Natural killer cell (primary cell): Measurements from ENCODE around the gene CMTM4. TPM values are rescaled to one million over a fixed set of nuclear protein-coding genes. Genes with fewer than 3 reads are reported as not detected.

Source experiments
- ATAC-seq, 3 donors: fragments of 150-1000 bp in 2 of 3; fragments of 200-7000 bp in 1 of 3; cut with Tn5 transposase; 1 replicate in 1 of 3; 2 replicates in 2 of 3; pipeline ENCODE4 v1.10.0; 2021; ENCODE audit warnings: mild to moderate bottlenecking in 2 of 3, moderate library complexity in 2 of 3
- DNase-seq, 2 donors: peaks; one replicate each; pipeline versions ENCODE4 v3.0.0 to v3.0.0-alpha.2; 2013 to 2021; ENCODE audit warnings: mixed read lengths in 1 of 2
- H3K27ac ChIP-seq: one replicate; pipeline ENCODE4 v1.5.1; 2013; ENCODE audit warnings: mild to moderate bottlenecking, low read length
- H3K27me3 ChIP-seq: one replicate; pipeline ENCODE4 v1.6.1; 2013; ENCODE audit warnings: low read length; ENCODE audit not compliant: control insufficient read depth, insufficient read depth
- H3K36me3 ChIP-seq: one replicate; pipeline ENCODE4 v1.6.1; 2013; ENCODE audit warnings: low read length; ENCODE audit not compliant: control insufficient read depth, insufficient read depth
- H3K4me1 ChIP-seq: one replicate; pipeline ENCODE4 v1.6.1; 2013; ENCODE audit warnings: low read length; ENCODE audit not compliant: control insufficient read depth, insufficient read depth
- H3K4me3 ChIP-seq: one replicate; pipeline ENCODE4 v1.5.1; 2013; ENCODE audit warnings: low read length
- H3K9me3 ChIP-seq: one replicate; pipeline ENCODE4 v1.6.1; 2013; ENCODE audit warnings: low read length; ENCODE audit not compliant: control insufficient read depth, insufficient read depth
- H3K27ac Mint-ChIP-seq, 2 donors: one replicate each; pipeline ENCODE4 v1.8.0; 2022; ENCODE audit warnings: mild to moderate bottlenecking in 2 of 2, mixed read lengths in 2 of 2, moderate library complexity in 1 of 2
- H3K27me3 Mint-ChIP-seq, 2 donors: one replicate each; pipeline ENCODE4 v1.8.0; 2022; ENCODE audit warnings: low read depth in 2 of 2, mixed read lengths in 2 of 2
- H3K36me3 Mint-ChIP-seq: one replicate; pipeline ENCODE4 v1.8.0; 2022; ENCODE audit warnings: mixed read lengths
- H3K4me1 Mint-ChIP-seq, 2 donors: one replicate each; pipeline ENCODE4 v1.8.0; 2022; ENCODE audit warnings: mixed read lengths in 2 of 2
- H3K4me3 Mint-ChIP-seq: one replicate; pipeline ENCODE4 v1.8.0; 2022; ENCODE audit warnings: mild to moderate bottlenecking, moderate library complexity, mixed read lengths
- H3K9me3 Mint-ChIP-seq, 2 donors: one replicate each; pipeline ENCODE4 v1.8.0; 2022; ENCODE audit warnings: mixed read lengths in 2 of 2
- WGBS: methylation state at CpG from one replicate; pipeline ENCODE4 v1.1.7; 2013; ENCODE audit warnings: missing lambda C conversion rate; ENCODE audit not compliant: insufficient coverage; 5-methylcytosine and 5-hydroxymethylcytosine counted together
- intact Hi-C: fragments of 100-400 bp; cut with micrococcal nuclease; formaldehyde crosslinking; loops from one replicate; pipeline ENCODE4 v1.14.2; 2022
- total RNA-seq, 4 donors: library from RNA; stranded (reverse); fragments of 120-200 nt in 1 of 4; gene quantifications; one replicate each; pipeline versions ENCODE4 v1.2.3 to v1.2.4, GENCODE V29; 2013 to 2022
- TF ChIP-seq, protein P1 (sequence below): fragments of 200-600 bp; IDR thresholded peaks from one replicate; pipeline ENCODE4 v1.8.0; 2022; ENCODE audit warnings: antibody characterized with exemption

The CMTM4 gene
- total RNA-seq, 3 donors from 2014 or later (not counting 1 experiment from before 2014, with no cell fraction given) = 0.61 to 1.4 (median 0.85) TPM

DNA sequence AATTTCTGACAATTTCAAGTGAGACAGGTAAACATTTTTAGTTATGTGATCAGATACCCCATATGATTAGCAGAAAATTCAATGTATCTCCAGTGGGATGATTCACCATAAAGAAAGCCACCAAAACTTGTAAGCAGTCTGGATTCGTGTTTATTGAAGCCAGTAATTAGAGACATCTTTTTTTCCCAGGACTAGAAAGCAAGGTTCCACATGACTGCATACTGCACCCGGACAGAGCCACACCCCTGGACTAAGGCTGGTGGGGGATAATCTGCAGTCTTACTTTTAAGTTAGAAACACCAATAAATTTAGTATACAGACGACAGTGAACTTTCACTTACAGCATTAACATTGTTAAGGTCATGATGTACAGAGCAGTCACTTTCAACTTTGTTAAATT, 24.2 kb upstream of the CMTM4 start:
- TF ChIP-seq, protein P1, sequence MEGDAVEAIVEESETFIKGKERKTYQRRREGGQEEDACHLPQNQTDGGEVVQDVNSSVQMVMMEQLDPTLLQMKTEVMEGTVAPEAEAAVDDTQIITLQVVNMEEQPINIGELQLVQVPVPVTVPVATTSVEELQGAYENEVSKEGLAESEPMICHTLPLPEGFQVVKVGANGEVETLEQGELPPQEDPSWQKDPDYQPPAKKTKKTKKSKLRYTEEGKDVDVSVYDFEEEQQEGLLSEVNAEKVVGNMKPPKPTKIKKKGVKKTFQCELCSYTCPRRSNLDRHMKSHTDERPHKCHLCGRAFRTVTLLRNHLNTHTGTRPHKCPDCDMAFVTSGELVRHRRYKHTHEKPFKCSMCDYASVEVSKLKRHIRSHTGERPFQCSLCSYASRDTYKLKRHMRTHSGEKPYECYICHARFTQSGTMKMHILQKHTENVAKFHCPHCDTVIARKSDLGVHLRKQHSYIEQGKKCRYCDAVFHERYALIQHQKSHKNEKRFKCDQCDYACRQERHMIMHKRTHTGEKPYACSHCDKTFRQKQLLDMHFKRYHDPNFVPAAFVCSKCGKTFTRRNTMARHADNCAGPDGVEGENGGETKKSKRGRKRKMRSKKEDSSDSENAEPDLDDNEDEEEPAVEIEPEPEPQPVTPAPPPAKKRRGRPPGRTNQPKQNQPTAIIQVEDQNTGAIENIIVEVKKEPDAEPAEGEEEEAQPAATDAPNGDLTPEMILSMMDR = no peak
- H3K27ac Mint-ChIP-seq = no peak overlapping the region
- no peak overlapping the region for H3K4me3 Mint-ChIP-seq
- H3K4me3 ChIP-seq = no peak overlapping the region
- peaks cover 13% of the 10 kb centered on the region for H3K36me3 Mint-ChIP-seq
- no peaks in the 10 kb centered on the region for H3K9me3 ChIP-seq
- H3K9me3 Mint-ChIP-seq = no peaks in the 10 kb centered on the region
- intact Hi-C loops = no loop called here
- WGBS = 97% methylated on average over 3 of the region's 3 CpGs
- peaks cover 33% of the 10 kb centered on the region for H3K36me3 ChIP-seq
- no peaks in the 10 kb centered on the region for H3K27me3 Mint-ChIP-seq
- no peaks in the 10 kb centered on the region for H3K4me1 Mint-ChIP-seq
- H3K4me1 ChIP-seq = no peaks in the 10 kb centered on the region
- ATAC-seq (no peak), DNase-seq (no peak)
- no peak overlapping the region for H3K27ac ChIP-seq
- H3K27me3 ChIP-seq = no peaks in the 10 kb centered on the region

DNA sequence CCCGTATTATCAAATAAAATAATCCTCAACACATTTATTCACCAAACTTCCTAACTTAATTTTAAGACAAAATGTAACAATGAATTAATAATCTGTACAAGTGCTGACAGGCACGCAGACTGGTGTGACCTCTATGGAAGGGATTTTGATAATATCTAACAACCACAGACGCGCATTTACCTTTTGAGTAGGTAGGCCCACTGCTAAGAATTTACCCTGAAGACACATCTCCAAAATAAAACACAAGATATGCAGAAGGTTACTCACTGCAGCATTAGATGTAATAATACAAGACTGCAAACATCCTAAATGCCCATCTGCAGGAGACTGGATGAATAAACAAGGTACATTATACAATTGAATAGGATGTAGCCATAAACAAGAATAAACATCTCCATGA, 22.7 kb upstream of the CMTM4 start:
- Histone ChIP-seq H3K4me1 (no peaks in the 10 kb centered on the region), H3K27me3 (no peaks in the 10 kb centered on the region), H3K9me3 (no peaks in the 10 kb centered on the region), H3K4me3 (no peak overlapping the region), H3K36me3 (peaks cover 24% of the 10 kb centered on the region), H3K27ac (no peak overlapping the region)
- ATAC-seq = no peak
- Mint-ChIP-seq H3K36me3 (peaks cover 9% of the 10 kb centered on the region), H3K9me3 (no peaks in the 10 kb centered on the region), H3K27ac (no peak overlapping the region), H3K4me3 (no peak overlapping the region), H3K4me1 (no peaks in the 10 kb centered on the region), H3K27me3 (no peaks in the 10 kb centered on the region)
- TF ChIP-seq, protein P1 = no peak
- intact Hi-C loops = no loop called here
- 100% methylated on average over 2 of the region's 4 CpGs for WGBS
- DNase-seq = no peak

DNA sequence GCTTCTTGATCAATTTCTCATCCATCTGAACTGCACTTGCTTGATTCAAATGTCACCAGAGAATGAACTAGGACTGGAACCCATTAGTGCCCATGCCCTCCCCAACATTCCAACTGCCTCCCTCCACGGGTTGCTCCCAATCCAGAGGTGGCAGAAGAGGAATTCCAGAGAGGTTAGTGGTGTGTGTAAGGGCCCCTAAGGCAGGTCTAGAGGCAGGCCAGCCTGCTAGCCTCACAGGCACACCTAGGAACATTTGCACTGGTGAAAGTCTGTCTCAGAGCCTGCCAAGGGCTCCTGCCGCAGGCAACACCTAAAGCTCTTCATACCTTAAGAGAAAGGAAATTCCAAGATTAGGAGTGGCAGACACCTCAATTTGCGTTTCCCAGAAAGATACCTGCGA, 21.2 kb upstream of the CMTM4 start:
- Mint-ChIP-seq H3K27ac (no peak overlapping the region), H3K4me3 (no peak overlapping the region), H3K9me3 (no peaks in the 10 kb centered on the region), H3K4me1 (no peaks in the 10 kb centered on the region), H3K27me3 (no peaks in the 10 kb centered on the region), H3K36me3 (no peaks in the 10 kb centered on the region)
- Histone ChIP-seq H3K4me1 (no peaks in the 10 kb centered on the region), H3K4me3 (no peak overlapping the region), H3K27me3 (no peaks in the 10 kb centered on the region), H3K27ac (no peak overlapping the region), H3K36me3 (peaks cover 9% of the 10 kb centered on the region), H3K9me3 (no peaks in the 10 kb centered on the region)
- WGBS = 100% methylated on average over 1 of the region's 4 CpGs
- TF ChIP-seq, protein P1 = no peak
- intact Hi-C loops = no loop called here
- ATAC-seq = no peak
- no peak for DNase-seq

DNA sequence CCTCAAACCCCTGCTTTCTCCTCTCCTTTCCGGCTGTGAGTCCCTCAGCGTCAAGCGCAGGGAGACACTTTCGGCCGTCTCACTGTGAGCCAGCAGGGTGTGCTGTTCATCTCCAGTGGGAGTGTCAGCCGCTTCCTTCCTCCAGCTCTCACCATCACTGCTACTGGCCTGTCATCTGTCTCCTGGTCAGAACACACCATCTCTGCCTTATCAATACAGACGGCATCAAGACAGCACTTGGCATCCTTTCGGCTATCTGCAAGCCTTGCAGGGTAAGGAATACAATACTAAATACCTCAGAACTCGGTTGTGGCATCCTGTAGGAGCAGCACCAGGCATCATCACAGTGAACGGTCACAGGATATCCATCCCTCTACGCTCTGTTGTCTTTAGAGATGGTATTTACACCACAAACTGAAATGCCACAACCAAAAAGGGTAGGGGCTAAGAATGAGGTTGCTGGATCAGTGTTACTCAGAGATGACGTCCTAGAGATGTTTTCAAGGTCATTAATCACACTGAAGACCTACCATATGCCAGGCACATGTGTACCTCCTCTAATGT, 20.7 kb upstream of the CMTM4 start:
- H3K4me1 ChIP-seq = no peaks in the 10 kb centered on the region
- peak overlapping the region in 1 of 2 donors; percentile 27 for H3K27ac Mint-ChIP-seq
- intact Hi-C loops = no loop called here
- H3K27ac ChIP-seq = no peak overlapping the region
- 86% methylated on average over 12 of the region's 12 CpGs for WGBS
- no peaks in the 10 kb centered on the region for H3K27me3 Mint-ChIP-seq
- no peak overlapping the region for H3K4me3 Mint-ChIP-seq
- H3K9me3 ChIP-seq = no peaks in the 10 kb centered on the region
- H3K36me3 ChIP-seq = peaks cover 3% of the 10 kb centered on the region
- H3K9me3 Mint-ChIP-seq = no peaks in the 10 kb centered on the region
- TF ChIP-seq, protein P1 = no peak
- no peaks in the 10 kb centered on the region for H3K36me3 Mint-ChIP-seq
- no peaks in the 10 kb centered on the region for H3K4me1 Mint-ChIP-seq
- no peaks in the 10 kb centered on the region for H3K27me3 ChIP-seq
- H3K4me3 ChIP-seq = no peak overlapping the region
- DNase-seq (peak in 1 of 2 donors; percentile 32), ATAC-seq (peak in 1 of 3 donors; percentile 67)
